ENCODE results near the gene GALNTL6.

GALNTL6 gene

GRCh38 chr4:171812665-171813525, at the start of gene GALNTL6:
Gene GALNTL6, plus strand, starts transcription at chr4:171813404.
- DNase-seq (ENCODE audit: low read depth in 2 of 2) = no peak

DNA sequence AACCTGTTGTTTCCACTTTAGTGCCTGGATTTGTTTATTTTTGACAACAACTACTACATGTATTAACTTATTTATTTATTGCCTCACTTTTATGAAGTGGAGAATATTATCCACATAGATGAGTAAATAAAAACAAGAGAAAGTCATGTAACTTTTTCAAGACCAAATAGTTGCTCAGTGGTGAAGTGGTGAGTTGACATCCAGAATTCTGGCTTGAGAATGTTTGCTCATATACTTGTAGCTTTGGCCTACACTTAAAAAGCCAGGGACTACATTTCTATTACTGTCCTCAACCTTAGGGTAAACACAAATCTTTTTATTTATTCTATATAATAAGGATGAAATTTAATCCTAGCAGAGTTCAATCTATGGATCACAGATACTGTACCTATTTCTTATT, 47.7 kb upstream of the GALNTL6 start:
- no peak for DNase-seq (ENCODE audit: low read depth in 2 of 2)

DNA sequence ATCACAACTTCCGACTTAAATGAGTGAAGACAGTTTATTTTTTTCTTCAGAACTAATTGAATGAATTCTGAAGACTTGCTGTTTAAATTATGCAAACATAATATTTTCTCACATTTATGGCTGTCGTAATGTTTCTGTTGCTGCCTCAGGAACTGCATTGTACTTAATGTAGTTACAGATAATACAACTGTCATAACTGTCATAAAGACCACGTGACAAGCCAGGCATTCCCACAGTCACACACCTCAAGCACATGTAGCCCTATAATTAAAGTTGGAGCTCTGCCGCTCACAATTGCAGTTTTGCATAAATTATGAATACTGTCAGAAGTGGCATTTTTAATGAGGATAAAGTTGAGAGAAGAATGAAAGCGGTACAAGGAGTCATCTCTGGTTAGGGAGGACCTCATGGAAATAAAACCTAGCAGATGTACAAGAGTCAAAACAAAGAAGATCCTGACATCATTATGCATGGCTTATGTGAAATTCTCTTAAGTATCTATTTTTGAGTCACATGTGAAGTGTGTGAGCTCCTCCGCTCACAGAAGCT, 38.5 kb upstream of the GALNTL6 start:
- no peak for DNase-seq (ENCODE audit: low read depth in 2 of 2)

DNA sequence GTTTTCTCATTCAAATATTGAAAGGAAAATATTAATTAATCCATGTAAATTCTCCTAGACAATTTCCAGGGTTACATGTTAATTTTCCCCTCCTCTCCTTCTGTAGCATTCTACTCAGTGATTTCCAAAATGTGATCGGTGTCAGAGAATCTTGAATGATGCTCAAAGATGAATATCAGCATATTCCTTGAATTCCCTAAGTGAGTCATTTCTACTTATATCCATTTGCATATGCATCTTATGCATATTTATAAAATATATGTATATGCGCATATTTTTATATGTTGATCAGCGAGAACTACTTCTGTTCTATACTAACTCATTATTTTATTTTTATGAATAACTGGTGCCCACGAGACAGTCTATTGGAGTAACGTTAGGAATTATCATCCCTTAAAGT, 33.9 kb upstream of the GALNTL6 start:
- DNase-seq (ENCODE audit: low read depth in 2 of 2) = no peak

DNA sequence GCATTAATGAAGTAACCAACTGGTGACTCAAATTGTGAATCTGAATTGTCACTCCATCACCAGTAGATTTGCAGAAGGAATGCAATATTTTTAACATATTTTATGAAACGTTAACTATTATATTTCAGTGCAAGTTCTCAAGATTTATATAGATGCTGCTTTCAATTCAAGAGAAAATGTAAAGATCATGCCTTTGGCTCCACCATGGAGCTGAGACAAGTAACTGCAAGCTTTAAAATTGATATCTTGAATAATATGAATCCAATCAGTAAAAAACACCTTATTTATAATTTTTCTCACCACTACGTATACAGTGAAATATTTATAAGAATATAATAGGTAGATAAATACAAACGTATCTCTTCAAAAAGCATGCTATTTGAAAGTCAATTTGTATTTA, 27.8 kb upstream of the GALNTL6 start:
- DNase-seq (ENCODE audit: low read depth in 2 of 2) = no peak

GRCh38 chr4:171793723-171794122, 19.5 kb upstream of the GALNTL6 start:
- DNase-seq (ENCODE audit: low read depth in 2 of 2) = no peak

GRCh38 chr4:171794528-171794927, 18.7 kb upstream of the GALNTL6 start:
- no peak for DNase-seq (ENCODE audit: low read depth in 2 of 2)

DNA sequence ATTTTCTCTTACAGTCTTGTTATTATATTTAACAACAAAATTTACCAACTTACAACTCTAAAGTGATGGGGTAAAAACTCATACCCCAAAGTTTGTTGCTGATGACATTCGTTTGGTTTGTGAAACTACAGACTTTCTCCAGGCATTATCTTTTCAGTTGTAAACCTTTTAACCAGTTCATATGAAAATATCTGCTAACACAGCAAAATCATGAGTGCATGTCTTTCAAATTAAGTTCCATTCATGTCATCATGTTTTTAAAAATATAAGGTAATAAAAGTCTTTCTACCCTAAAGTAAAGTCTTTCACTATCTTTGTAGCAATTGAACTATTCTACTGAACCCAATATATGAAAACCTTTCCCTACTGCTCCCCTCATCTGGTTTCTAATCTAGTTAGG, 3.4 kb upstream of the GALNTL6 start:
- DNase-seq (ENCODE audit: low read depth in 2 of 2) = no peak

- DNase-seq (ENCODE audit: low read depth in 2 of 2) = no peak
Measured at GRCh38 chr4:171812333-171812664, 905 bp upstream of the GALNTL6 start.

GRCh38 chr4:171813526-171814250, 484 bp downstream of the GALNTL6 start:
- no peak for DNase-seq (ENCODE audit: low read depth in 2 of 2)

GRCh38 chr4:171814545-171814944, 1.3 kb downstream of the GALNTL6 start:
- DNase-seq (ENCODE audit: low read depth in 2 of 2) = no peak

DNA sequence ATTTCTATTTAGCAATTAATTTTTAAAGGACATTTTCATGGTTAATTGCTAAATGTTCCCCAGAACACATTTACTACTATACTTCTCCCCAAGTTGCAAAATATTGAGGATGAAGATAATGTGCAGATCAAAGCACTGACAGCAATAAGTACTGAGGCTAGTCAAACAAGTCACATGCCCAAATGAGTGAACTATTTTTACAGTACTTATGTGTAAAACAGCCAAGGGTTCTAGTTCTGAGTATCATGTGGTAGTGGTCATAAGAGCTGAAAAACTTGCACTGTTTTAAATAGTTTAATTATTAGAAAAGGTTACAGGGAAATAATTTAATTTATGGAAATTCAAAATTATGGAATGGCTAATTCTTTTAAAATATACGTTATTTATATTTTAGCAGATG, 3.8 kb downstream of the GALNTL6 start:
- no peak for DNase-seq (ENCODE audit: low read depth in 2 of 2)

GRCh38 chr4:171834640-171835039, 21.4 kb downstream of the GALNTL6 start:
- DNase-seq (ENCODE audit: low read depth in 2 of 2) = no peak

DNA sequence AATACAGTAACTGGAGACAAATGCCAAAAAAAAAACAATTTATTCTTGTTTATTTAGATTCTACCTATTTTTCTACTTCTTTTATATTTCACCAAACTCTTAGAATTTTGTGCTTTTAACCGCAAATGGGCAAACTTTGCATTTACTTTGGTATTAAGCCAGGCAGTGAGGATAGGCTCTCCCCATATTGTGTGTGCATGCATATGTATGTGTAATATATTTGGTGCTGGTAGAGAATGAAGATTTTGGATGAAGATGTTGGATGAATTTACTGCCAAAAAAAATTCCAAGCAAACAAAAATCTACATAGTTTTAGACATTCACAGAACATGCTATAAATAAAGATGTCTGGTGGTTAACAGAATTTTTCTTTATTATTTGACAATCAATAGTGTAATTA, 30.3 kb downstream of the GALNTL6 start:
- no peak for DNase-seq (ENCODE audit: low read depth in 2 of 2)

DNA sequence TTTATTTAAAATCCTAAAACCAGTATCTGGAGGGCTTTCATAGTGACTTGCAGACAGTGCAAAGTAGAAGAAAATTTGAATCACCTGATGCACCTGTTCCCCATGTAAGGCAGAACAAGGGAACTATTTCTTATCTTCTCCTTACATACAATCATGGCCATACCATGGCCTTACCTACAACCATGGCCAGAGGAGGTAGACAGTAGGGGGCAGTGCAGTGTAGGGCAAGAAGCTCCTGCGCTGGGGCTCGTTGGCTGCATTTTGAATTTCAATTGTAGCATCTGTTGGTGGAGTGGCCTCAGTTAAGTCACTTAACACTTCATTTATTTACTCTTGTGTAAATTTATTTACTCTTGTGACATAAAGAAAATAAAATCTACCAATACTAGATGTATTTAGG, 33.0 kb downstream of the GALNTL6 start:
- DNase-seq (ENCODE audit: low read depth in 2 of 2) = no peak

GRCh38 chr4:171846893-171847292, 33.7 kb downstream of the GALNTL6 start:
- DNase-seq (ENCODE audit: low read depth in 2 of 2) = no peak

DNA sequence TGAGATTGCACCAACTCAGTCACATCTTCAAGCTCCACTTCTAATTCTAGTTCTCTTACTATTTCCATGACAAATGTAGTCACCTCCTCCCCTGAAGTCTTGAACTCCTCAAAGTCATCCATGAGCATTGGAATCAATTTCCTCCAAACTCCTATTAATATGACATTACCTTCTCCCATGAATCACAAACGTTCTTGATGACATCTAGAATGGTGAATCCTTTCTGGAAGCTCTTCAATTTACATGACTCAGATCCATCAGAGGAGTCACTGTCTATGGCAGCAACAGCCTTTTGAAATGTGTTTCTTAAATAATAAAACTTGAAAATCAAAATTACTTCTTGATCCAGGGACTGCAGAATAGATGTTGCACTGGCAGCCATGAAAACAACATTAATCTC, 34.5 kb downstream of the GALNTL6 start:
- no peak for DNase-seq (ENCODE audit: low read depth in 2 of 2)

DNA sequence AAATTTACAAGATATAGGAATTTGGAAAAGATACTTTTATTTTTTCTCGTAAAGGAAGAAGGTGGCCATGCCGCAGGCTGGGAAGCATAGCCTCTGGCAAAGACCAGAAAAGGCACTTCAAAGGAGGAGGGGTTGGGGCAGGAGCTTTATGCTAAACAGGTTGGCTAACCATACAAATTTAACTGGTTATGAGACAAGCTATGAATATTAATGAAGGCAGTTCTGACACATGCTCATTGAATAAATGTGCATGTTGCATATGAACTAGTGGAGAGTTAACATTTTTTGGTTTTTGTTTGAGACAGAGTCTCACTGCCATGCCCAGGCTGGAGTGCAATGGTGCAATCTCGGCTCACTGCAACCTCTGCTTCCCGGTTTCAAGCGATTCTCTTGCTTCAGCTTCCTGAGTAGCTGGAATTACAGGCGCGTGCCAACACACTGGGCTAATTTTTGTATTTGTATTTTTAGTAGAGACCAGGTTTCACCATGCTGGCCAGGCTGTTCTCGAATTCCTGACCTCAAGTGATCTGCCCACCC, 36.5 kb downstream of the GALNTL6 start:
- DNase-seq (ENCODE audit: low read depth in 2 of 2) = no peak

- DNase-seq (ENCODE audit: low read depth in 2 of 2) = no peak
Measured at GRCh38 chr4:171851295-171851694, 38.1 kb downstream of the GALNTL6 start.

DNA sequence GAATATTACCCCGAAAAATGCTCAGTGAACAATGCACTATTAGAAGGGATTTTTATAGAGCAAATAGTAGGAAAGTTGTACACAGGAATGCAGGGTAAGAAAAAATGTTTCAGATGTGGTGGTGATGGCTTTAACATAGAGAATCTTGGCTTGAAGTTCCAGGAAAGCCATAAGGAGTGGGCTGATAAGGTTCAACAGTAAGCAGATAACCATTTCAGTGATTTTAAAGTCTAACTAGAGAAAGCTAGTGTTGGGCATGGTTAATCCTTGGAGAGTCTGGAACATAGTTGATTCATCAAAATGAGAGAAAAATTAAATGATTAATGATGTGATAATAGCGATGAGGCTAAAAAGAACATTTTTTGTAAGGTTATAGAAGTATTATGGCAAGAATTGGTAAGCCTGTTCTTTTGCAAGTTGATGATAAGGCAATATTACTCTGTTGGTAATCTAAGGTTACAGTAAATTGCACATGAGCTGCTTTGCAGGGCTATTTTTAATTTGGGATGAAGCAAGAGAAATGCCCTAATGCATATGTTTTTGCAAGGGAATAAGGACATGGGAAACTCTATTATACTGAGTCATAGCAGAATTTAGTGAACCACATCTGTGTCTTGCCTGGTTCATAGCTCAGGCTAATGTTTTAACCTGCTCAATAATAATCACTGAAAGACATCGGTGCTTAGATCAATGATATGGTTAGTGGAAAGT, 44.3 kb downstream of the GALNTL6 start:
- no peak for DNase-seq (ENCODE audit: low read depth in 2 of 2)

DNA sequence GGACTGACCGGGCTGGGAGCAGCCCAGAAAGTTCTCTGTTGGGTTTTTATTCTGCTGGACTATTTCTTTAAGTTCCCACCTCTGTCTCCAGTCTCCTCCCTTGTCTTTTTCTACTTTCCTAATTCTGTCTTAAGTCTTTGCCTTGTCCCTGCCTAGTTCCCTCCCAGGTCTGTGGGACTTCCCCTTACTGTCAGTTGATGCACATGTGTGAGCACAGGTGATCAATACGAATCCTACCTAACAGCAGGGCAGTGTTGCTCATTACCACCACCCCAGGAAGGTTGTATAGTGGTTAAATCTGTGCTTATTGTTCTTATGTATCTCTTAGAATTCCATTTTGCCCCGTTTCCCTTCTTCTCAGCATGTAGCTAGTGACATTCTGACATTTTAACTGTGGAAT, 62.1 kb downstream of the GALNTL6 start:
- DNase-seq (ENCODE audit: low read depth in 2 of 2) = no peak

- DNase-seq (ENCODE audit: low read depth in 2 of 2) = no peak
Measured at GRCh38 chr4:171876636-171877035, 63.4 kb downstream of the GALNTL6 start.
